WI38 (cell line): ENCODE data around the gene GSDMA.

Experiments used
- H3K4me3 ChIP-seq: 2 replicates; pipeline ENCODE4 v1.5.1; 2011; ENCODE audit warnings: low read depth, mild to moderate bottlenecking, control low read depth, low read length
- CTCF ChIP-seq: IDR thresholded peaks from 2 replicates; pipeline ENCODE4 v1.5.1; 2012; ENCODE audit warnings: low read depth, mild to moderate bottlenecking, control low read depth, low read length

GSDMA gene

GRCh38 chr17:39935909-39936308, 26.9 kb upstream of the GSDMA start:
- TF ChIP-seq CTCF: no peak
- no peak overlapping the region for H3K4me3 ChIP-seq

GRCh38 chr17:39937447-39937846, 25.4 kb upstream of the GSDMA start:
- no peak for TF ChIP-seq CTCF
- no peak overlapping the region for H3K4me3 ChIP-seq

- H3K4me3 ChIP-seq: no peak overlapping the region
- TF ChIP-seq CTCF: no peak
Observed at GRCh38 chr17:39938140-39938869, 24.5 kb upstream of the GSDMA start.

- no peak for TF ChIP-seq CTCF
- H3K4me3 ChIP-seq: no peak overlapping the region
Observed at GRCh38 chr17:39939106-39939505, 23.7 kb upstream of the GSDMA start.

- peak; percentile 62 for TF ChIP-seq CTCF
- H3K4me3 ChIP-seq: peak overlapping the region; percentile 22; the same call in 1 of the 2 replicates
Observed at GRCh38 chr17:39939588-39940419, 23.0 kb upstream of the GSDMA start.

GRCh38 chr17:39943702-39944392, 19.0 kb upstream of the GSDMA start:
- no peak for TF ChIP-seq CTCF
- H3K4me3 ChIP-seq: no peak overlapping the region

- H3K4me3 ChIP-seq: no peak overlapping the region
- TF ChIP-seq CTCF: no peak
Observed at GRCh38 chr17:39944393-39944711, 18.5 kb upstream of the GSDMA start.
